HPDE6-E6E7 (cell line): ENCODE data around the gene AGPAT4.

Experiments used
- DNase-seq: peaks from one replicate; pipeline ENCODE4 v3.0.0; 2011; ENCODE audit warnings: missing footprints; ENCODE audit errors: extremely low spot score

AGPAT4 gene

GRCh38 chr6:161166176-161166575 is 107.7 kb downstream of the AGPAT4 start:
- no peak for DNase-seq

DNA sequence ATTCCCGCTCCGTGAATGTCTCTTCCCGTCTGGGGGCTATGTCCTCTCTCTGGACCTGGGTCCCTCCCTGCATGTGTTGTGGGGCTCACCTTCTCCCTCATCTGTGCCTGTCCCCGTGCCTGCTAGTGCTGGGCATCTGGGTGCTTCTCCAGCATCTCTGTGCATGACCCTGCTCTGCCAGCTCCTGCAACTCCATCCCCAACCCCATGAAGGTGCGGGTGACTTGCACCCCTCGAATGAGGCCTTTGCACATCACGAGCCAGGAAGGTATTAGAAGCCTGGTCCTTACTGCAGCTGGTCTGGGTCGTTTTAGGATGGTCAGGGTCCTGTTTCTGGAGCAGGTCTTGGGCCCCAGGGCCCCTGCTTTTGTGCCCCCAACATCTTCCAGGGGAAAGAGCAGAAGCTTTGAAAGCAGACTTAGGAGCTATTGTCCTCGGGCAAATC is 109.7 kb downstream of the AGPAT4 start:
- DNase-seq: no peak

DNA sequence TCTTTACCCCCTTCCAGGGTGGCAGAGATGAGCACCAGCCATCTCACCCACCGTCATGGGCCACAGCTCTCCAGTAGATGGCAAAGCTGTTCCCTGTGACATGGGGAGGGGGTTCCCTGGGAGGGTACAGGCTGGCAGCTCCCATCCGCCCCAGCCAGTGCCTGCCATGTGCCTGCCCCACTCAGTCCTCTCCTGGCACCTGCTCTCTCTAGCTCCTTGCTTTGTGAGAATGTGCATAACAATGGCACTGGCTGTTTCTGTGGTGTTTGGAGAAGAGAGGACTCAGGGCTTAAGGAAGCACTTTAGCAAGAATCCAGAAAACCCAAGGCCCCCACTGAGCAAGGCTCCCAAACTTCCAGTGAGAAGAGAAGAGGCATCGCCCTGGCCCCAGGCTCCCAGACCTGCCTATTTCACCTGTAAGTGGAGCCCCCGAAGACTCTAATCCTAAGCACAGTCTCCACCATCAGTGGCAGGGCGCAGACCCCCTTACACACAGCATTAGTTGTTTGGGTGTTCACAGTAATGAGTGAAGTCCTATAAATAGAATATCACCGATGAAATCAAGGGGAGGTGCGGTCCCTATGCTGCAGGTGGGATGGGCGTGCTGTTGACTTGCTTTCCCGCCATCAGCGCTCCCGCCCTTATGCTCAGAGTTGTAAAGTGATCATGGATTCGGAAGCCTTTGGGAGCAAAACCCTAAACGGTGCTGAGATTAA is 110.2 kb downstream of the AGPAT4 start:
- no peak for DNase-seq

- no peak for DNase-seq
These were observed 111.1 kb downstream of the AGPAT4 start for GRCh38 chr6:161162722-161163121.

DNA sequence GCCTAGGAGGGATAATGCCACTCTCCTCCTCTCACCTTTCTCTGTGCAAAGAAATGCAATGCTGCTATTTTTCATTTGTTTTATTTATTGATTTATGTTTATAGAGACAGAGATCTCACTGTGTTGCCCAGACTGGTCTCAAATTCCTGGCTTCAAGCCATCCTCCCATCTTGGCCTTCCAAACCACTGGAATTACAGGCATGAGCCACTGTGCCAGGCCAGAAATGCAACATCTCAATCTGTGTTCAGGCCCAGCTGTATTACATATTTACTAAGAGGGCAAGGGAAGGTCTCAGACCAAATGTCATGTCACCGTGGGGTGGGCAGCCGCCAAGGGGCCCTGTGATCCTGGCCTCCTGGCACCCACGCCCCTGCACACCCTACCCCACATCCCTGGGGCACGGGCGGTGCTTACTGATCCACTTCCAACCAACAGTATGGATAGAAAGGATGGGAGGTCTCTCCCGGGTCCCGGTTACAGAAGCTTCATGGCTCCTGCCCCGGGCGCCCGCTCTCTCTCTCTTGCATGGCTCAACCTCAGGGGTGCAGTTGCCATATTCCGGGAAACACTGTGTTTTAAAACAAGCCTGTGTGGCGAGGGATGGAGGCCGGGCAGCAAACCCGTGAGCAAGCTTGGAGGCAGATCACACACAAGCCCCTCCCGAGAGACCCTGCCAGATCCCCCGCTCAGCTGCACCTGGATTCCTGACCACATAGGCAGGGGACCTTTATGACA is 111.8 kb downstream of the AGPAT4 start:
- no peak for DNase-seq

- no peak for DNase-seq
These were observed 112.7 kb downstream of the AGPAT4 start for GRCh38 chr6:161161121-161161520.

GRCh38 chr6:161154796-161155335 is 119.0 kb downstream of the AGPAT4 start:
- no peak for DNase-seq

- DNase-seq: no peak
These were observed 120.1 kb downstream of the AGPAT4 start for GRCh38 chr6:161153725-161154124.

DNA sequence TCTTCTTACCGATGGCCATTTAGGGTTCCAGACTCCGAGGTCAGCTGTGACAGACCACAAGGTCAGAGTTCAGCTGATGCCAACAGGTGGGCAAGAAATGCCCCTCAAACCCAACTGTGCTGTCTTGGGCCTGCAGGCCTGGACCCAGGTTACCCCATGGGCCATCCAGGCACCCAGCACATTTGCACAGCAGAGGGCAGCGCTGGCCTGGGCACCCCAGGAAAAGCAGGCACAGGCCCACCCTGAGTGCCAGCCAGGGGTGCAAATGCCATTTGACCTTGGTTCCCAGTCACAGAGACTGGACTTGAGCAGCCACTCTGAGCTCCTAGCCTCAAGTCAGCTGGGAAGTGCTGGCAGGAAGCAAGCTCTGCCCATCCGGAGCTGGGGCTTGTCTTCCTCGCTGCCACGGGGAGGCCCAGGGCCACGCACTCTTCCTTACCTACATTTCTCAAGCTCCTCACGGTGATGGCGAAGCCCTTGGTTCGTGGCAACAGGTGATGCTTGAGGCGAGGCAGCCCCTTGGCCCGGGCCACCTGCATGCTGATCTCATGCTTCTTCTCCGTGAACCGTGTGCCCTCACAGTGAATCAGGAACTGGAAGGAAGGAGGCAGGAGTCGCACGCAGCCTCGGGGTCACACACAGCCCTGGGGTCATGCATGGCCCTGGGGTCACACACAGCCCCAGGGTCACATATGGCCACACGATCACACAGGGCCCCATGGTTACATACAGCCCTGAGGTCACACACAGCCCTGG is 120.8 kb downstream of the AGPAT4 start:
- DNase-seq: peak; percentile 15

DNA sequence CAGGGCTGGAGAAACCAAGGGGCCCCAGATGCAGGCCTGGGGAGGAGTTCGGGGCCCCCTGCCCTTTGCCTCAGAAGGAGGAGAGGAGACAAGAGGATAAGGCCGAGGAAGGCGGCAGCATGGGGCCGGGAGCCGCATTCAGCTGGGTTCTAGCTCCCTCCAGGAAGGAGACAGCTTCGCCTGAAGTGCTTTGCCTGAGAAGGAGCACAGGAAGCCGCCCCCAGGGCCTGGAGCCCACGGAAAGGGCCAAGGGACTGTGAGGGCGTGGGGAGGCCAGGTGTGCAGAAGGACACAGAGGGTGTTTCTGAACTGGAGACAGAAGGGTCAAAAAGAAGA is 121.4 kb downstream of the AGPAT4 start:
- DNase-seq: no peak

DNA sequence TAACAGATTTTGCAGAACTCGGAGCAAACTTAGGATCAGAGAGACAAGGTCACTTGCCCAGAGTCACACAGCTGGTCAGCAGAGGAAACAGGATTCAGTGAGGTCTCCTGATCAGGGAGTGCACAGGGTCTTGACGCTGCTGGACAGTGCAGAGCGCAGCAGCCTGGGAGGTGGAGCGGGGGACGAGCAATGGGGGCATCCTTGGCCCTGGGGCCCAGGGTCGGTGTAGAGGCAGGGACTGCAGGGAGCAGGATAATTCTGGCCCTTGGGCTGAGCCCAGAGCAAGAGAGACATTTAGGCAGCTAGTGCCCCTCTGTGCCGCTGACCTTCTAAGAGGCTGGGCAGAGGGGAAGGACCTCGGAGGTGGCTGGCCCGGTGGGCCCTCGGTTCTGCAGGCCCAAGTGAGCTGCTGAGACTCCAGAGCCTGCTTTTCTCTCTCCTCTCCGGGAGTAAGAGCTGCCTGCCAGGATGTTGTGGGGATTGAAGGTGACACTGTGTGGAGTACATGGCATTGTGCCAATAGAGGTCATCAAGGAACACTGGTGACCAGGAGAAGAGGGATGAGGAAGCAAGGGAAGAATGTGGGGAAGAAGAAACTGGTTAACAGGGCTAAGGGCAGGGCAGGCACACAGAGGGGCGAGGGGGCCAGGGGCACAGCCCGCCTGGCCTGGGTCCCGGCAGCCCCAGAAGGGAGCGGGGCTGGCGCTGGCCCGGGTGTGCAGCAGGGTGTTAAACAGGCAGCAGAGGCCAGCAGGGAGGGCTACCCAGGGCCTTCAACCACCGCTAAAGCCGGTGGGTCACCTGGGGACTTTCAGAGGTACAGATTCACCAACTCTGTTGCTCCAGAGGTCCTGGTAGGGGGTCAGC is 122.0 kb downstream of the AGPAT4 start:
- no peak for DNase-seq

DNA sequence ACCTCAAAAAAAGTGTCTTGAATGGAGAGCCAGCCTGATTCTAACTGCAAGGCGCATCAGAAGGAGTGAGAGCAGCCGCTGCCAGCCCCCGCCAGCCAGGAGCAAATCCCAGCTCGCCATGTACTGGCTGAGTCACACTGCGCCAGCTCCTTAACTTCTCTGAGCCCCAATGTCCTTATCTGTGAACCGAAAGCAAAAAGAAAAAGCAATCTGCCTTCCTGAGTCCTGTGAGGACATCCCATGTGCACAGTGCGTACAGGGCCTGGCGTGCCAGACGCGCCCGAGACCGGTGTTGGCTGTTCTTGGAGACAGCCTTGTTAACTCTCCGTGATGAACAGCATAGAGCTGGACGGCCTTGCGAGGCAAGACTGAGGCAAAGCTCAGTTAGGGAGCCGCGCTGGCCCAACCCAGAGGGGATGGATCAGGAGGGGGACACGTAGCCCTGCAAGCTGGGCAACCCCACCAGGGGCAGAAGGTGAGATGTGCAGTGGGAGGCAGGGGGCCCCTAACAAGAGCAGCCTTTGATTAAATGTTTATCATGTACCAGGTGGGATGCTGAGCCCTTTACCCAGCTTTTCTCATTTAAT is 122.7 kb downstream of the AGPAT4 start:
- DNase-seq: no peak

DNA sequence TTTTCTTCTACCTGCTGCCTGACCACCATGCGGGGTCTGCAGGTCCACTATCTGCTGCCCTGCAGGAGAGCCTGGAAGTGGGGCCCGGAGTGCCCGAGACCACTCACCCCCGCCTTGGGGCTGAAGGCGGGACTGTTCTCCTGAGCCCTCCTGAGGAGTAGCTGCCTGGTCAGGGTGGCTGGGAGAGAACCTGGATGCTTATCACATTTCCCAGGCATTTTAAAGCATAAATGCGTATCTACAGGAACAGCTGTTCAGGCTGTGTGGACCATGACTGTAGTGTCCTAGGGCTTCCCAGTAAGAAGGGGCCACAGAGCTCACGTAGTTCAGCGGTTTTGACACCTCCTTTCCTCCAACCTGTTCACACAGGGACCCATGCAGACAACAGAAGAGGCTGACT is 123.3 kb downstream of the AGPAT4 start:
- DNase-seq: no peak

DNA sequence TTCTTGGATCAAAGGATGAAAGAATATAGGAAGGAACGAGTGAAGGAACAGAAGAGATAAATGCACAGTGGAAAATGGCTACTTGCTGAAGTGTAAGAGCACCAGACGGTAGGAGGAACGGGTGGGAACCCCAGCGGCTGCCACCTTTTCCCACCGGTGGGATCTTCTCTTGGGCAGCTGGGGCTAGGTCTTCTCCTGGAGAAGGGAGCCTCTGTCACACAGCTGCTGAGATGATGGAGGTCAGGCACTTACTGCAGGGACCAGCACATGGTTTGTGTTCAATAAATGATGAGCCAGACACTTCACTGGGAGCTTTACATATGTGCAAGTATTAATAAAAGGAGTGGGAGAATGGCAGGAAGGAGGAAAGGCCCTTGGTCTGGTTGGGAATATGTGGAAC is 123.7 kb downstream of the AGPAT4 start:
- DNase-seq: no peak

- DNase-seq: no peak
These were observed 130.0 kb downstream of the AGPAT4 start for GRCh38 chr6:161143663-161144430.

GRCh38 chr6:161142957-161143296 is 130.9 kb downstream of the AGPAT4 start:
- DNase-seq: no peak

DNA sequence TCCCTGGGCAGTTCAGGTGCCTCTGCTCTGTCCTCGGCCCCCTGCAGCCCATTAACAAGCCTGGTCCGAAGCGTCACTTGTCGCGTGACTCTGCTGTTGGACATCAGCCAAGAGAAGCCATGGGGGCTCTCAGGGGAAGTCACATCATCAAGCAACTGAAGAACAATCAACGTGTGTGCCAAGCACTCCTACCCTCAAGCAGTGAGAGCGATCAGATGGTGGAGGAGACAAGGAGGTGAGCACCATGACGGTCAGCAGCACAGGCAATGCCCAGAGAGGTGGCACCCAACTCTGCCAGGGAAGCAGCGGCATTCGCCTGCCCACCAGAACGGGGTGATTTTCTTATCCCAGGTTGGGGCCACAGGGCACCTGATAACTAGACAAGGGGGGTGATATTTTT is 132.7 kb downstream of the AGPAT4 start:
- DNase-seq: no peak

- DNase-seq: no peak
These were observed 133.3 kb downstream of the AGPAT4 start for GRCh38 chr6:161140554-161140875.

- DNase-seq: no peak
These were observed 133.9 kb downstream of the AGPAT4 start for GRCh38 chr6:161139766-161140553.

DNA sequence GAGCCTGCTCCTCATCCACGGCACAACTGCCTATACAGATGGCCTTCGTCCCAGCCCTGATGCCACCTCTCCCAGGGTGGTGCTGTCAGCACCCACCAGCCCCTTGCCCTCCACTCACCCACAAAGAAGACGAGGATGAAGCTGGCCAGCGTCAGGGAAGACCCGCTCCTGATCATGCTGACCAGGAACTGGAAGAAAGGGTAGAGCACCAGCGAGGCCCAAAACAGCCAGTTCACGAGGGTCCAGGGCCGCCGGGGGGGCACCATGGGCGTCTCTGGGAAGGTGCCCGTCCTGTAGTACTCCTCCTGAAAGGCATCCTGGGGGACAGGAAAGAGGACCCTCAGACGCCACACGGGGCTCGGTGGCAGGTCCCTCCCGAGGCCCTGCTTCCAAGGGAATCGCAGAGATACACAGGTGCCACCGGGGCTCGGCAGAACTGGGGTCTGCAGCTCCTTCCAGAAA is 134.5 kb downstream of the AGPAT4 start:
- DNase-seq: no peak
